Liver (tissue), 9 donors: ENCODE measurements around the gene CNDP2. TPM values are rescaled to one million over a fixed set of nuclear protein-coding genes. Genes with fewer than 3 reads are reported as not detected.
A peak's percentile ranks its signal among the peaks of the same experiment; 100 is the strongest.

Experiments
- DNase-seq: peaks from one replicate; pipeline ENCODE4 v3.0.0-alpha.2; 2017; ENCODE audit warnings: low spot score
- H3K27ac ChIP-seq, 2 donors: one replicate each; pipeline ENCODE4 v1.7.0; 2013; ENCODE audit warnings: inconsistent platforms in 2 of 2, low read length in 2 of 2, control low read depth in 1 of 2, low read depth in 1 of 2, mild to moderate bottlenecking in 1 of 2
- H3K27me3 ChIP-seq, 4 donors: one replicate each; pipeline versions ENCODE4 v1.6.1 to v1.7.0; 2013; ENCODE audit warnings: low read length in 3 of 4, inconsistent platforms in 1 of 4, mild to moderate bottlenecking in 1 of 4, moderate library complexity in 1 of 4; ENCODE audit not compliant: control insufficient read depth in 4 of 4, insufficient read depth in 4 of 4
- H3K36me3 ChIP-seq, 4 donors: one replicate each; pipeline versions ENCODE4 v1.6.1 to v1.7.0; 2013; ENCODE audit warnings: low read length in 3 of 4, mild to moderate bottlenecking in 3 of 4, low read depth in 1 of 4, moderate library complexity in 1 of 4; ENCODE audit not compliant: control insufficient read depth in 4 of 4, insufficient read depth in 3 of 4
- H3K4me1 ChIP-seq, 4 donors: one replicate each; pipeline versions ENCODE4 v1.6.1 to v1.7.0; 2013; ENCODE audit warnings: low read length in 3 of 4, mild to moderate bottlenecking in 3 of 4, moderate library complexity in 1 of 4; ENCODE audit not compliant: control insufficient read depth in 4 of 4, insufficient read depth in 4 of 4
- H3K4me3 ChIP-seq, 3 donors: one replicate each; pipeline versions ENCODE4 v1.6.1 to v1.7.0; 2013; ENCODE audit warnings: low read length in 3 of 3, control low read depth in 1 of 3, low read depth in 1 of 3, mild to moderate bottlenecking in 1 of 3
- H3K9ac ChIP-seq, 2 donors: one replicate each; pipeline ENCODE4 v1.7.0; 2013; ENCODE audit warnings: low read length in 2 of 2, mild to moderate bottlenecking in 2 of 2, moderate library complexity in 2 of 2, control low read depth in 1 of 2, low read depth in 1 of 2
- H3K9me3 ChIP-seq, 4 donors: one replicate each; pipeline versions ENCODE4 v1.6.1 to v1.7.0; 2013; ENCODE audit warnings: low read length in 3 of 4; ENCODE audit not compliant: control insufficient read depth in 4 of 4
- CTCF ChIP-seq: fragments of 150-350 bp; IDR thresholded peaks from 2 replicates; pipeline ENCODE4 v1.5.1; 2017; ENCODE audit warnings: improper control_type of control experiment, low read depth, low read length; ENCODE audit not compliant: missing input control
- FOXA2 ChIP-seq: IDR thresholded peaks from 2 replicates; pipeline ENCODE4 v1.6.1; 2016; ENCODE audit warnings: antibody characterized with exemption
- HNF4G ChIP-seq: IDR thresholded peaks from 2 replicates; pipeline ENCODE4 v1.6.1; 2016; ENCODE audit warnings: antibody characterized with exemption
- JUND ChIP-seq, 2 donors: IDR thresholded peaks; 2 replicates each; pipeline ENCODE4 v1.6.1; 2016; ENCODE audit warnings: antibody characterized with exemption in 2 of 2
- NR2F2 ChIP-seq: IDR thresholded peaks from 2 replicates; pipeline ENCODE4 v1.6.1; 2016; ENCODE audit warnings: antibody characterized with exemption
- RAD21 ChIP-seq, 2 donors: IDR thresholded peaks; 2 replicates each; pipeline ENCODE4 v1.6.1; 2016; ENCODE audit warnings: antibody characterized with exemption in 2 of 2, mild to moderate bottlenecking in 2 of 2
- RXRA ChIP-seq, 2 donors: IDR thresholded peaks; 2 replicates each; pipeline ENCODE4 v1.6.1; 2017 to 2018; ENCODE audit warnings: antibody characterized with exemption in 2 of 2, mild to moderate bottlenecking in 1 of 2
- TAF1 ChIP-seq: conservative IDR thresholded peaks from 2 replicates; pipeline ENCODE4 v1.6.1; 2016; ENCODE audit warnings: antibody characterized with exemption, mild to moderate bottlenecking
- YY1 ChIP-seq: IDR thresholded peaks from 2 replicates; pipeline ENCODE4 v1.6.1; 2016; ENCODE audit warnings: antibody characterized with exemption, mild to moderate bottlenecking
- ZBTB33 ChIP-seq: IDR thresholded peaks from 2 replicates; pipeline ENCODE4 v1.6.1; 2016; ENCODE audit warnings: antibody characterized with exemption
- WGBS: extraction: QIAGEN DNeasy Blood & Tissue Kit; methylation state at CpG from one replicate; pipeline ENCODE4 v1.1.7; 2013; 5-methylcytosine and 5-hydroxymethylcytosine counted together
- polyA plus RNA-seq, 2 donors: library from polyadenylated mRNA; stranded (reverse) in 1 of 2; unstranded in 1 of 2; fragments of 200-250 nt in 1 of 2; fragments of >200 nt in 1 of 2; fragmentation: Nextera tagmentation in 1 of 2; extraction: Ambion mirVana in 1 of 2; gene quantifications; one replicate each; pipeline versions ENCODE4 v1.2.1 to v1.2.3, GENCODE V29; 2013 to 2015
- total RNA-seq, 2 donors: library from RNA; depleted of rRNA; stranded (reverse); fragments of >200 nt; gene quantifications; one replicate each; pipeline ENCODE4 v1.2.3, GENCODE V29; 2014
- TF ChIP-seq, protein P1 (sequence below): IDR thresholded peaks from 2 replicates; pipeline ENCODE4 v1.6.1; 2016; ENCODE audit warnings: antibody characterized with exemption
- TF ChIP-seq, protein P2 (sequence below): IDR thresholded peaks from 2 replicates; pipeline ENCODE4 v1.6.1; 2016; ENCODE audit warnings: antibody characterized with exemption, mild to moderate bottlenecking
- donor health status: healthy.
- donor health status: healthy.
- donor health status: healthy.
- donor health status: healthy.
- donor health status: healthy.

Gene CNDP2
- total and polyA plus RNA-seq, 4 donors = 65.5 to 167 (median 141) TPM

DNA sequence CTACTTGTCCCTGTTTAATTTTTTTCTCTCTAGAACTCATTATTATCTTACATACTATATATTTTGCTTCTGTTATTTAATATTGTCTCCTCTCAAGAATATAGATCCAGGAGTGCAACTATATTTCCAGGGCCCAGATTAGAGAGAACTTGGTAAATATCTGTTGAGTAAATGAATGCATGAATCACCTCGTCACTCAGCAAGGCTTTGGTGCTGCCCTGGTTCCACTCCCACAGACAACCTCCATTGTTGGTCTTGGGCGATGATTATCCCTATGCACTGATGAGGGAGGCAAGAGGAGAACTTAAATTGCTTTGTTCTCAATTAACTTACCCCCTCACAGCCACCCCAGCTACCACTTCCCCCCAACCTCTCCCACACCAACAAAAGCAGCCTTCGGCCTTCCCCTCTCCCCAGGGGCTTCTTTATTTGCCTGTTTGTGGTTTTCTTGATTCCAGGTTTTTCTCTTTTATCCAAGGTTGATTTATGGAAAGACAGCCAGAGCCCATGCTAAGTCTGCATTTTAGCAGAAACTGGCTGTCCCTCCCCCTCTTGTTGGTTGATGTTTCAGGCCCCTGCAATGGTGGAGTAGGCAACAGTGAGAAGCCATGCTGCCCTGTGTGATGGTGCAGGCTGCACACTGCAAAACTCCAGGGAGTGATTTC lies 22.1 kb upstream of the CNDP2 start:
- H3K27ac ChIP-seq = no peak overlapping the region
- no peak for DNase-seq
- H3K4me1 ChIP-seq = no peaks in the 10 kb centered on the region
- H3K36me3 ChIP-seq = no peaks in the 10 kb centered on the region
- H3K4me3 ChIP-seq = no peak overlapping the region
- 94% methylated on average over 3 of the region's 3 CpGs for WGBS
- no peaks in the 10 kb centered on the region for H3K9me3 ChIP-seq
- H3K9ac ChIP-seq = no peak overlapping the region
- TF ChIP-seq, protein P1, sequence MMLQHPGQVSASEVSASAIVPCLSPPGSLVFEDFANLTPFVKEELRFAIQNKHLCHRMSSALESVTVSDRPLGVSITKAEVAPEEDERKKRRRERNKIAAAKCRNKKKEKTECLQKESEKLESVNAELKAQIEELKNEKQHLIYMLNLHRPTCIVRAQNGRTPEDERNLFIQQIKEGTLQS = no peak
- TF ChIP-seq FOXA2 (no peak), ZBTB33 (no peak), CTCF (no peak), JUND (IDR thresholded peaks at IDR 0.05) (no peak), YY1 (no peak), HNF4G (no peak)
- H3K27me3 ChIP-seq = no peaks in the 10 kb centered on the region

GRCh38 chr18:74476140-74476539 lies 20.0 kb upstream of the CNDP2 start:
- DNase-seq = no peak
- H3K9me3 ChIP-seq = no peaks in the 10 kb centered on the region
- H3K9ac ChIP-seq = no peak overlapping the region
- WGBS = 61% methylated on average over 6 of the region's 6 CpGs
- TF ChIP-seq TAF1 (no peak), NR2F2 (no peak), RXRA (IDR thresholded peaks at IDR 0.05) (no peak), RAD21 (IDR thresholded peaks at IDR 0.05) (peak; percentile 70 to 74), CTCF (peak; percentile 52)
- H3K36me3 ChIP-seq = no peaks in the 10 kb centered on the region
- H3K27me3 ChIP-seq = no peaks in the 10 kb centered on the region
- H3K4me1 ChIP-seq = peaks cover 5 to 13% (median 8%) of the 10 kb centered on the region in 4 donors
- no peak overlapping the region for H3K4me3 ChIP-seq
- H3K27ac ChIP-seq = no peak overlapping the region

GRCh38 chr18:74477771-74478170 lies 18.4 kb upstream of the CNDP2 start:
- TF ChIP-seq FOXA2 (no peak), JUND (IDR thresholded peaks at IDR 0.05) (no peak)
- TF ChIP-seq, protein P2, sequence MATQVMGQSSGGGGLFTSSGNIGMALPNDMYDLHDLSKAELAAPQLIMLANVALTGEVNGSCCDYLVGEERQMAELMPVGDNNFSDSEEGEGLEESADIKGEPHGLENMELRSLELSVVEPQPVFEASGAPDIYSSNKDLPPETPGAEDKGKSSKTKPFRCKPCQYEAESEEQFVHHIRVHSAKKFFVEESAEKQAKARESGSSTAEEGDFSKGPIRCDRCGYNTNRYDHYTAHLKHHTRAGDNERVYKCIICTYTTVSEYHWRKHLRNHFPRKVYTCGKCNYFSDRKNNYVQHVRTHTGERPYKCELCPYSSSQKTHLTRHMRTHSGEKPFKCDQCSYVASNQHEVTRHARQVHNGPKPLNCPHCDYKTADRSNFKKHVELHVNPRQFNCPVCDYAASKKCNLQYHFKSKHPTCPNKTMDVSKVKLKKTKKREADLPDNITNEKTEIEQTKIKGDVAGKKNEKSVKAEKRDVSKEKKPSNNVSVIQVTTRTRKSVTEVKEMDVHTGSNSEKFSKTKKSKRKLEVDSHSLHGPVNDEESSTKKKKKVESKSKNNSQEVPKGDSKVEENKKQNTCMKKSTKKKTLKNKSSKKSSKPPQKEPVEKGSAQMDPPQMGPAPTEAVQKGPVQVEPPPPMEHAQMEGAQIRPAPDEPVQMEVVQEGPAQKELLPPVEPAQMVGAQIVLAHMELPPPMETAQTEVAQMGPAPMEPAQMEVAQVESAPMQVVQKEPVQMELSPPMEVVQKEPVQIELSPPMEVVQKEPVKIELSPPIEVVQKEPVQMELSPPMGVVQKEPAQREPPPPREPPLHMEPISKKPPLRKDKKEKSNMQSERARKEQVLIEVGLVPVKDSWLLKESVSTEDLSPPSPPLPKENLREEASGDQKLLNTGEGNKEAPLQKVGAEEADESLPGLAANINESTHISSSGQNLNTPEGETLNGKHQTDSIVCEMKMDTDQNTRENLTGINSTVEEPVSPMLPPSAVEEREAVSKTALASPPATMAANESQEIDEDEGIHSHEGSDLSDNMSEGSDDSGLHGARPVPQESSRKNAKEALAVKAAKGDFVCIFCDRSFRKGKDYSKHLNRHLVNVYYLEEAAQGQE = no peak
- H3K4me3 ChIP-seq = no peak overlapping the region
- no peaks in the 10 kb centered on the region for H3K9me3 ChIP-seq
- no peaks in the 10 kb centered on the region for H3K27me3 ChIP-seq
- H3K27ac ChIP-seq = no peak overlapping the region
- H3K9ac ChIP-seq = no peak overlapping the region
- no peaks in the 10 kb centered on the region for H3K36me3 ChIP-seq
- no peak for DNase-seq
- WGBS = 90% methylated on average over 8 of the region's 8 CpGs
- peaks cover 5 to 13% (median 8%) of the 10 kb centered on the region in 4 donors for H3K4me1 ChIP-seq
